GM18868 (cell line): ENCODE measurements around the gene BMPR1A.
"Not testable (repeated sequence)": the region's sequence is repeated elsewhere in the genome, so short reads cannot be mapped to it uniquely, and the experiment has no call there.

Experiments used
- ATAC-seq: cut with Tn5 transposase; IDR thresholded peaks from one replicate; pipeline ENCODE4 v1.9.1; 2021; ENCODE audit warnings: mild to moderate bottlenecking, moderate library complexity; ENCODE audit not compliant: unreplicated experiment

Gene BMPR1A

DNA sequence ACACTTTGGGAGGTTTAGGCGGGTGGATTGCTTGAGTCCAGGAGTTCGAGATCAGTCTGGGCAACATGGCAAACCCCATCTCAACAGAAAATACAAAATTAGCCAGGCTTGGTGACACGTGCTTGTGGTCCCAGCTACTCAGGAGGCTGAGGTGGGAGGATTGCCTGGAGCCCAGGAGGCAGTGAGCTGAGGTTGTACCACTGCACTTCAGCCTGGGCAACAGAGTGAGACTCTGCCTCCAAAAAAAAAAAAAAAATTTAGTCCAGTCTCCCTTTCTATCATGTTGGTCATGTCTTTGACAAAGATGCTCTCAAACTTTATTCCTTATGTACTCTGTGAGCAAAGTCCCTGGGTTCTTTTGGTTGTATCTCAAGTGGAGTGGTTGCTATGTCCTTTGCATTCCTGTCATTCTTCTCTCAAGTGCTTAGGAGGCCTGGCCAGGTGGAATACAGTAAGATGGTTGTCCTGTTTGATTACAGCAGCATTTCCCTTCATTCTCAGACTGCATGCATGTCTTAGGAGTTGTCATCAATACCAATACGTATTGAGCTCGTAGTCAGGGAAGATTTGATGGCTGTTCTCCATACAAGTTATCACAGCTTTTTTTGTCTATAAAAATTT, 115.3 kb downstream of the BMPR1A start:
- no peak for ATAC-seq

GRCh38 chr10:86872757-86873156, 116.3 kb downstream of the BMPR1A start:
- ATAC-seq: peak; percentile 51

GRCh38 chr10:86876748-86877147, 120.3 kb downstream of the BMPR1A start:
- ATAC-seq: no peak

DNA sequence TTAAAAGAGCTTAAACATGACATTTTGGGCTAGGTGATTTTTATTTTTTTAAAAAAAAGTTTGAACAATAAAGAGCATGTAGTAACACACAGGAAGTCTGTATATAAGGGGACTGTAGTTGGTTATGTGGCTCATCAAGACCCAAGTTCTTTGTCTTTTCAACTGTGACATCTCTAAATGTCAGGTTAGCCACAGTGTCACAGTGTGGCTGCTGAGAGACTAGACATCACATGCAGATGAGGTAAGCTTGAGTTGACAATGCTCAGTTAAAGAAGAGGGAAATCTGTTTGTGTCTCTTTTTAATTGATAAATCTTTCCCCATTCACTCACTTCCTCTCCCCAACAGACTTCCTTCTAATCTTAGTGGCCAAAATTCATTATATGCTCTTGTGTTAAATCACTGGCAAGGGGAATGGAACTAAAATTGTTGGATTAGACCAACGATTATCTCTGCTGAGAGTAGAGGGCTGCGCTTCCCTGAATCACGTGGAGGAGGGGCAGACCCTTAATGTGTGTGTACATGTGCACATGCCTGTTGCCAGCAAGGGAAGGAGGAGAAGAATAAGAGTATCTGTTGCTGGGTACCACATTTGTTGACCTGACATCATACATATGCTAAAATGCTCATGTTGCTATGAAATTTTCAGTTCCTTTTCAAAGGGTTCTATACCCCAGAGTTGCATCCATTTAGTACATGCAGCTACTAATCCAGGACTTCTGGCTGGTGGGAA, 122.7 kb downstream of the BMPR1A start:
- peak; percentile 87 for ATAC-seq

DNA sequence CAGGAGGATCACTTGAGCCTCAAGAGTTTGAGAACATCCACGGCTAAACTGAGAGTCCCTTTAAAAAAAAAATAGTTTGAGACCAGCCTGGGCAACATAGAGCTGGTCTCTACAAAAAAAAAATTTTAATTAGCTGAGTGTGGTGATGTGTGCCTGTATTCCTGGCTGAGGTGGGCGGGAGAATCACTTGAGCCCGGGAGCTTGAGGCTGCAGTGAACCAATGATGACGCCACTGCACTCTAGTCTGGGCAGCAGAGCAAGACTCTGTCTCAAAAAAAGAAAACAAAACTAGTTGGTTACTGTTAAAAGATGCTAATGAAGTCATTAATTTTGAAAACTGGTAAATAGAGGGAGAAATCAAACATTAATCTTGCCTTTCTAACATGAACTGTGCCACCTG, 124.6 kb downstream of the BMPR1A start:
- no peak for ATAC-seq

GRCh38 chr10:86888585-86889381, 132.4 kb downstream of the BMPR1A start:
- peak; percentile 99 for ATAC-seq

GRCh38 chr10:86889997-86890396, 133.6 kb downstream of the BMPR1A start:
- ATAC-seq: no peak

DNA sequence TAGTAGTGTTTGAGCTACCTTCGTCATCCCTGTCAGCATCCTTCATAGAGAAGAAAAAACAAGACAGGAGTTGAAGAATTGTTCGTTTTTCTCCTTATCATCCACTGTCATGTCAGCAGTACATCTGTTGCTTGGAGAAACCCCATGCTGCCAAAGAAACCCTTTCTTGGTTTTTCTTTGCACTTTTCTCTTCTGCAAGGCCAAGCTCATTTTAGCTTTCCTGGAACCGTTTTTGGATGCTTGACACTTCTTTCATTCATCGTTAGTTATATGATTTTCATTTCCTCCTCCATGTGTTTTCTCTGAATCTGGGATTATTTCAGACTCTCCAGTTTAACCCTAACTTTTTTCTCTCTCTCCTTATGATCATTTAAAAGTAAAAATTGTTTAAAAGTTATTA, 142.1 kb downstream of the BMPR1A start:
- ATAC-seq: no peak

DNA sequence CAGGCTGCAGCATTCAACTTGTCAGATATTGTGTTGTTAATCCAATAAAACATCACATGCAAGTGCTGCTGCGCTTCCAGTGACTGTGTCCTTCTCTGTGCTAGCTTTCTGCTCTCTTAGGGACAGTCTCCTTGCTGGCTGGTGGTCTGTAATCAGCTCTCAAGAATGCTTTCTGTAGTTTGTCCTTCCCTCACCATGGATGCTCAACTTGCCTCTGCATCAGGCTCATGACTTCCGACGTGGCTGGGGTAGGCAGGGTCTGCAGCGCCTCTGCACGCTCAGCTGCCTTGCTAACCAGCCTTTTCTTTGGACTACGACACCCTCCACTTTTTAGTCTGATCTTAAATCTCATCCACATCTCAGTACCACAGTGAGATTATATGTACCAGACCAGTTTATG, 142.7 kb downstream of the BMPR1A start:
- ATAC-seq: no peak

DNA sequence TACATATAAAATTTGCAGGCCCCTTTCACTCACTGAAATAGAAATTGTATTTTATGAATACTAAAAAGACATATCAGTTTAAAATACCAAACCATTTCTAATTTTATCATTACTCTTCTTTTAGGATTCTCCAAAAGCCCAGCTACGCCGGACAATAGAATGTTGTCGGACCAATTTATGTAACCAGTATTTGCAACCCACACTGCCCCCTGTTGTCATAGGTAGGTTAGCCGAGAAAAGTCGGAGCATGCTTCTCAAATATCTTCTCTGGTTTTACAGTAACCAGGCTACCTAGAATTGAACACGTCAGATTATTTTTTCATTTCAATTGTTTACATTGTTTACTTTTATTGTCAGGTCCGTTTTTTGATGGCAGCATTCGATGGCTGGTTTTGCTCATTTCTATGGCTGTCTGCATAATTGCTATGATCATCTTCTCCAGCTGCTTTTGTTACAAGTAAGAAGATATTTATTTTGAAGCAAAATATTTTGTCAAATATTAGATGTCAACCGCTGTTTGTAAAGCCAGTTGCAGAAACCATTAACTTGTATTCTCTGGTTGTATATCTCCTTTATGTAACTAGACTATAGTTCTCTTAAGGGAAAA, 143.4 kb downstream of the BMPR1A start:
- ATAC-seq: no peak

- ATAC-seq: no peak
Observed at GRCh38 chr10:86900955-86901354, 144.5 kb downstream of the BMPR1A start.

- ATAC-seq: no peak
Observed at GRCh38 chr10:86904600-86904999, 148.2 kb downstream of the BMPR1A start.

DNA sequence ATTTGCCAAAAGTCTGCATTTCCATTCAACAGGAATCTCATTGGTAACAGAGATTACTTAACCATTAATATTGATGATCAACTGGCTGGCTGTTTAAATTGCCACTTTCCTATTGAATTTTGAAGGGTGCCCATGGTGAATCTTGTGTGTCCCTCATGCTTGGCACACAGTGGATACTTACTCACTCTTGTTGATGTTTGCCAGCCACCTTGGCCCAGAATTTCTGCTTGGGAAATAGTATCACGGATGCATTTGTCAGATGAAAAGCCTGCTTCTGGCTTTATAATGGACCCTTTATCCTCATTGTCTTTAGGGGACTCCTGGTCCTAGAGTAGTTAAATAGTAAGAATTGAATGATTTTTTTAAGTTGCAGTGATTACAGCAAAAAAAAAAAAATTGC, 149.0 kb downstream of the BMPR1A start:
- no peak for ATAC-seq

GRCh38 chr10:86914734-86915133, 158.3 kb downstream of the BMPR1A start:
- ATAC-seq: no peak

- ATAC-seq: no peak
Observed at GRCh38 chr10:86918022-86918471, 161.6 kb downstream of the BMPR1A start.

DNA sequence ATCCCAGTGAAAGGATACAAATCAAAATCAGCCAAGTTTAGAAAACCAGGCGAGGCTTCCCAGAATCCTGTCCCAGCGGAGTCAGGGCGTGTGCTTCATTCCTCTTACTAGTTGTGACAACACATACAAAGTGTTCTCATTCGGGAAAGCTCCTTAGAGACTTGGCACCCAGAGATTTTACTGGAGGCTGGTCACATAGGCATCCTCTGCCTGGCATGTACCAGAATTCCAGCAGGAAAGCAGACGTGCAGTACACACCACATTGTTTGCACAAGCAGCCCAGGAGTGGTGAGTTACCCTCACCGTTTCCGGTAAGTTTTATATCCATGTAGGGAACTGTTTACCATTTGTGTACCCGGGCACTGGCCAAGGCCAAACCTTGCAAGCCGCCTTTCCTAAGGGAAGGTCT, 166.1 kb downstream of the BMPR1A start:
- no peak for ATAC-seq

DNA sequence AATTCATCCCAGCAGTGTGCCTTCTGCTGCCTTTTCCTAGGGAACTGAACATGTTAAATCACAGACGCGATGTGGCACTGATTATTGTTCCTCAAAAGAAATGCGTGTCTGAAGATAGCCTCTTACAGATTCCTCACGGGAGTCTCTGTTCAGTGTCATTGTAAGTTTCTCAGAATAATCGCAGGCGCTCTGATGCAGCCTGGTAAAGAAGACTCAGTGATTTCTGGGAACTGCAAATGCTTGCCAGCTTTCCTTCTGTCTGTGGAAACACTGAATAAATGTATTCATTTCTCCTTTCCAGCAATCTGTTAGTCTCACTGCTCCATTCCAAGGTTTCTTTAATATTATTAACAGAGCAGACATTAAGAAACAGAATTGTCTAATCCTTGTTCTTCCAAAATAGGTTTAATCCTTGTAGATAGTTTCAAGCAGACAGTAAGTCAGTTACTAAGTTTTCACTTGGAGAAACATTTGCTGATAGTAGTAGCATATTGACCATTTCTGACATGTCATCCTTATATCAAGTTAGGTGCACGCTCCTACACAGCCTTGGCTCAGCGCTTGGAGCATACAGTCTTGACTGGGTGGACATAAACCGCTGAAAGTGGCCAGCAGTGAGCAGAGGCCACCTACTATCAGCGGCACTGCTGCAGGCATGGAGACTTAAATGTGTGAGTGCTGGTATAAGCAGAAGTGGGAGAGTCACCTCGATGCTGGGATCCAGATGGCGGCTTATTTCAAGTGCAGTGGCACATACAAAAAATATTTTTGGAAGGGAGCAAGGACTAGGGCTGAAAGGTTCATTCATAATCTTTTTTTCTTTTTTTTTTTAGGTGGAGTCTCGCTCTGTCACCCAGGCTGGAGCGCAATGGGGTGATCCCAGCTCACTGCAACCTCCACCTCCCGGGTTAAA, 173.3 kb downstream of the BMPR1A start:
- ATAC-seq: no peak

GRCh38 chr10:86931872-86932271, 175.5 kb downstream of the BMPR1A start:
- ATAC-seq: no peak

GRCh38 chr10:86932674-86933073, 176.3 kb downstream of the BMPR1A start:
- ATAC-seq: no peak

DNA sequence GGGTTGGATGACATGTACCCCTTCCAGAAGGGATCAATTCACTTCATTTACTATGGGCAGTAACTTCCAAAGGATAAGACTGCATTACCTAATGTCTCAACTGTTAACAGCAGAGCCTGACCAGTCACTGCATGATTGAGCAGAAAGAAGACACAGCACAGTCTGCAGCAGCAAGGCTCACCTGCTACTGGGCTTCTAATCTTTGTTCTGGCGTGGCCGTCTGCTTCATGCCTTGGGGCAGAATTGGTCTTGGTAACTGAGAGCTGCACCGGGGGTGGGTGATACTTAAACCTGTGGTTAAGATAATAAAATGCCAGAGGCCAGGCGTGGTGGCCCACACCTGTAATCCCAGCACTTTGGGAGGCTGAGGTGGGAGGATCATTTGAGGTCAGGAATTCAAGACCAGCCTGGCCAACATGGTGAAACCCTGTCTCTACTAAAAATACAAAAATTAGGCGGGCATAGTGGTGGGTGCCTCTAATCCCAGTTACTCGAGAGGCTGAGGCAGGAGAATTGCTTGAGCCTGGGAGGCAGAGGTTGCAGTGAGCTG, 177.8 kb downstream of the BMPR1A start:
- ATAC-seq: not testable (repeated sequence)
